B cell (primary cell): ENCODE results near the gene ABHD17B. TPM values are rescaled to one million over a fixed set of nuclear protein-coding genes. Genes with fewer than 3 reads are reported as not detected.

Experiments
- ATAC-seq: fragments of 200-7000 bp; cut with Tn5 transposase; one replicate; pipeline ENCODE4 v1.10.0; 2021; ENCODE audit warnings: low read depth, mild to moderate bottlenecking, moderate number of reproducible peaks, moderate library complexity
- CTCF ChIA-PET: fragments of 350-600 bp; sonication (Branson Sonifier 250); formaldehyde crosslinking; loops from one replicate; lab custom pipeline; 2021; ENCODE audit warnings: antibody characterized with exemption, inconsistent platforms; lab: Charles Lee
- POLR2A ChIA-PET: fragments of 350-600 bp; sonication (Branson Sonifier 250); formaldehyde crosslinking; loops from one replicate; lab custom pipeline; 2021; ENCODE audit warnings: antibody characterized with exemption; lab: Charles Lee
- DNase-seq: peaks from one replicate; pipeline ENCODE4 v3.0.0; 2013
- H2AFZ ChIP-seq: 2 replicates; pipeline ENCODE4 v1.6.1; 2012; ENCODE audit warnings: mild to moderate bottlenecking, low read depth, low read length; ENCODE audit not compliant: insufficient read depth, poor library complexity, severe bottlenecking
- H3K27ac ChIP-seq, 2 donors: 1 replicate in 1 of 2; 2 replicates in 1 of 2; pipeline ENCODE4 v1.5.1; 2012 to 2013; ENCODE audit warnings: low read length in 2 of 2, mild to moderate bottlenecking in 2 of 2, moderate library complexity in 1 of 2
- H3K27me3 ChIP-seq, 4 experiments: fragments of 200-600 bp in 1 of 4; sonication (generic) in 1 of 4; replicated peaks in 1 of 4; 1 replicate in 2 of 4; 2 replicates in 2 of 4; pipeline versions ENCODE4 v1.6.1 to v1.7.0; 2013 to 2016; ENCODE audit warnings: low read length in 3 of 4, mild to moderate bottlenecking in 2 of 4, mixed read lengths in 1 of 4, moderate library complexity in 1 of 4; ENCODE audit not compliant: insufficient read depth in 4 of 4, control insufficient read depth in 3 of 4; ENCODE audit errors: control extremely low read depth in 1 of 4
- H3K36me3 ChIP-seq, 2 experiments: replicated peaks in 1 of 2; 1 replicate in 1 of 2; 2 replicates in 1 of 2; pipeline versions ENCODE4 v1.6.1 to v1.7.1; 2013; ENCODE audit warnings: low read length in 1 of 2; ENCODE audit not compliant: insufficient read depth in 2 of 2, control insufficient read depth in 1 of 2; ENCODE audit errors: control extremely low read depth in 1 of 2, extremely low read depth in 1 of 2
- H3K4me1 ChIP-seq, 2 donors: fragments of 200-600 bp in 1 of 2; sonication (generic) in 1 of 2; 1 replicate in 1 of 2; 2 replicates in 1 of 2; pipeline versions ENCODE4 v1.5.1 to v1.6.1; 2013 to 2017; ENCODE audit warnings: low read length in 2 of 2; ENCODE audit not compliant: control insufficient read depth in 2 of 2, insufficient read depth in 2 of 2
- H3K4me2 ChIP-seq: replicated peaks from 2 replicates; pipeline ENCODE3; 2012; ENCODE audit warnings: mild to moderate bottlenecking, low read depth, low read length; ENCODE audit not compliant: poor library complexity, severe bottlenecking
- H3K4me3 ChIP-seq, 5 experiments: fragments of 200-600 bp in 1 of 5; sonication (generic) in 1 of 5; 1 replicate in 3 of 5; 2 replicates in 2 of 5; pipeline versions ENCODE4 v1.5.1 to v1.7.0; 2011 to 2016; ENCODE audit warnings: low read length in 4 of 5, mild to moderate bottlenecking in 4 of 5, low read depth in 2 of 5, control low read depth in 1 of 5, moderate library complexity in 1 of 5; ENCODE audit not compliant: insufficient read depth in 1 of 5; ENCODE audit errors: control extremely low read depth in 1 of 5, extremely low read depth in 1 of 5
- H3K79me2 ChIP-seq: fragments of 200-600 bp; sonication (generic); one replicate; pipeline ENCODE4 v1.6.0; 2016; ENCODE audit warnings: low read length; ENCODE audit not compliant: control insufficient read depth, insufficient read depth
- H3K9ac ChIP-seq: fragments of 200-600 bp; sonication (generic); 2 replicates; pipeline ENCODE4 v1.6.1; 2017; ENCODE audit warnings: mild to moderate bottlenecking, low read length, moderate library complexity
- H3K9me3 ChIP-seq, 3 donors: one replicate each; pipeline versions ENCODE4 v1.6.1 to v1.7.1; 2013; ENCODE audit warnings: low read length in 2 of 3; ENCODE audit not compliant: control insufficient read depth in 2 of 3, insufficient read depth in 1 of 3; ENCODE audit errors: control extremely low read depth in 1 of 3
- H4K20me1 ChIP-seq: 2 replicates; pipeline ENCODE4 v1.6.0; 2012; ENCODE audit warnings: mild to moderate bottlenecking, low read length; ENCODE audit not compliant: insufficient read depth, control insufficient read depth, poor library complexity, severe bottlenecking
- H3K27ac Mint-ChIP-seq: one replicate; pipeline ENCODE4 v1.8.0; 2021; ENCODE audit warnings: mixed read lengths
- H3K27me3 Mint-ChIP-seq: one replicate; pipeline ENCODE4 v1.8.0; 2021; ENCODE audit warnings: mixed read lengths
- H3K4me1 Mint-ChIP-seq: one replicate; pipeline ENCODE4 v1.8.0; 2021; ENCODE audit warnings: mixed read lengths
- H3K4me3 Mint-ChIP-seq: one replicate; pipeline ENCODE4 v1.8.0; 2021; ENCODE audit warnings: mixed read lengths
- H3K9me3 Mint-ChIP-seq: one replicate; pipeline ENCODE4 v1.8.0; 2022; ENCODE audit warnings: mixed read lengths; ENCODE audit not compliant: insufficient read depth
- EZH2 ChIP-seq: IDR thresholded peaks from 2 replicates; pipeline ENCODE4 v1.6.1; 2012; ENCODE audit warnings: borderline replicate concordance, low read depth, mild to moderate bottlenecking, moderate library complexity, low read length; ENCODE audit not compliant: insufficient read depth, poor library complexity, severe bottlenecking
- WGBS: methylation state at CpG from one replicate; pipeline ENCODE4 v1.1.5; 2013; ENCODE audit warnings: missing lambda C conversion rate; ENCODE audit not compliant: insufficient coverage; 5-methylcytosine and 5-hydroxymethylcytosine counted together
- intact Hi-C: fragments of 100-400 bp; cut with micrococcal nuclease; formaldehyde crosslinking; loops from one replicate; pipeline ENCODE4 v1.10.0; 2022
- polyA plus RNA-seq: library from polyadenylated mRNA; depleted of rRNA; stranded (reverse); fragments of >200 nt; gene quantifications from 2 replicates; pipeline ENCODE4 v1.2.3, GENCODE V29; 2012
- total RNA-seq, 2 donors: library from RNA; stranded (reverse); fragments of 120-200 nt in 1 of 2; gene quantifications; 1 replicate in 1 of 2; 2 replicates in 1 of 2; pipeline versions ENCODE4 v1.2.3 to v1.2.4, GENCODE V29; 2013 to 2022
- TF ChIP-seq, protein P1 (sequence below): fragments of 200-600 bp; IDR thresholded peaks from one replicate; pipeline ENCODE4 v1.8.0; 2022; ENCODE audit warnings: antibody characterized with exemption, mild to moderate bottlenecking

Gene ABHD17B
- total and polyA plus RNA-seq, 2 donors (not counting 1 experiment from before 2014, with no cell fraction given) = 11.3 to 24.4 TPM

DNA sequence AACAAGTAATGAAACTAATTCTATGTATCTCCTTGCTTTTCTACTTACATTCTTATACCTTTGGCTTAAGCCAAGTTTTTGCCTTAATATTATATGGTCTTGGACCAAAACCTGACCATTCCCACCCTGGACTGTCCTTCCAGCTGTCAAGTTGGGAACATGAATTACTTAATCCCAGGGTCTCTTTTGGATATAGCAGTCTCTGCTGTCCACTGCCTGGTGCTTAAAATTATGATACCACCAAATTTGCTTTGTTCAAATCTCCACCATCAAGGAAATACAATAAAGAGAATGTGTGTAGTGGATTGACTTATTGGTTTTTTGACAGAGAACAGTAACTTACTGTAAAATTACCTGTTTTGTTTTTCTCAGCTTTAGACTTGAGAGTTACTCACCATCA is 66.2 kb downstream of the ABHD17B start:
- ATAC-seq = no peak
- Histone ChIP-seq H3K4me1 (no peaks in the 10 kb centered on the region), H2AFZ (no peak overlapping the region), H3K9ac (no peak overlapping the region), H3K4me3 (no peak overlapping the region), H3K27ac (no peak overlapping the region), H3K4me2 (no peak overlapping the region), H3K9me3 (peaks cover 0 to 2% (median 0%) of the 10 kb centered on the region in 3 donors), H3K79me2 (no peaks in the 10 kb centered on the region), H3K36me3 (no peaks in the 10 kb centered on the region), H4K20me1 (no peaks in the 10 kb centered on the region), H3K27me3 (no peaks in the 10 kb centered on the region)
- intact Hi-C loops = no loop called here
- TF ChIP-seq, protein P1, sequence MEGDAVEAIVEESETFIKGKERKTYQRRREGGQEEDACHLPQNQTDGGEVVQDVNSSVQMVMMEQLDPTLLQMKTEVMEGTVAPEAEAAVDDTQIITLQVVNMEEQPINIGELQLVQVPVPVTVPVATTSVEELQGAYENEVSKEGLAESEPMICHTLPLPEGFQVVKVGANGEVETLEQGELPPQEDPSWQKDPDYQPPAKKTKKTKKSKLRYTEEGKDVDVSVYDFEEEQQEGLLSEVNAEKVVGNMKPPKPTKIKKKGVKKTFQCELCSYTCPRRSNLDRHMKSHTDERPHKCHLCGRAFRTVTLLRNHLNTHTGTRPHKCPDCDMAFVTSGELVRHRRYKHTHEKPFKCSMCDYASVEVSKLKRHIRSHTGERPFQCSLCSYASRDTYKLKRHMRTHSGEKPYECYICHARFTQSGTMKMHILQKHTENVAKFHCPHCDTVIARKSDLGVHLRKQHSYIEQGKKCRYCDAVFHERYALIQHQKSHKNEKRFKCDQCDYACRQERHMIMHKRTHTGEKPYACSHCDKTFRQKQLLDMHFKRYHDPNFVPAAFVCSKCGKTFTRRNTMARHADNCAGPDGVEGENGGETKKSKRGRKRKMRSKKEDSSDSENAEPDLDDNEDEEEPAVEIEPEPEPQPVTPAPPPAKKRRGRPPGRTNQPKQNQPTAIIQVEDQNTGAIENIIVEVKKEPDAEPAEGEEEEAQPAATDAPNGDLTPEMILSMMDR = no peak
- TF ChIP-seq EZH2 = no peak
- ChIA-PET CTCF (interaction anchor here (0.7 to 1.5 kb wide), 2 partner anchors 15 to 19 kb away, joined by 3 read pairs; no protein-coding TSS in a partner anchor), POLR2A (no interaction called here)
- Mint-ChIP-seq H3K27me3 (no peaks in the 10 kb centered on the region), H3K4me3 (no peak overlapping the region), H3K27ac (no peak overlapping the region), H3K4me1 (no peaks in the 10 kb centered on the region), H3K9me3 (no peaks in the 10 kb centered on the region)
- no peak for DNase-seq

- Mint-ChIP-seq H3K27ac (no peak overlapping the region), H3K4me1 (no peaks in the 10 kb centered on the region), H3K9me3 (peaks cover 6% of the 10 kb centered on the region), H3K27me3 (no peaks in the 10 kb centered on the region), H3K4me3 (no peak overlapping the region)
- ChIA-PET CTCF (no interaction called here), POLR2A (no interaction called here)
- H4K20me1 ChIP-seq = no peaks in the 10 kb centered on the region
- no peak overlapping the region for H2AFZ ChIP-seq
- no peak for TF ChIP-seq EZH2
- TF ChIP-seq, protein P1 = no peak
- intact Hi-C loops = no loop called here
- no peaks in the 10 kb centered on the region for H3K36me3 ChIP-seq
- H3K9me3 ChIP-seq = peaks cover 0 to 4% (median 0%) of the 10 kb centered on the region in 3 donors
- H3K4me2 ChIP-seq = no peak overlapping the region
- no peak overlapping the region for H3K4me3 ChIP-seq
- DNase-seq = no peak
- no peaks in the 10 kb centered on the region for H3K79me2 ChIP-seq
- no peak for ATAC-seq
- WGBS = 100% methylated on average over 4 of the region's 5 CpGs
- H3K9ac ChIP-seq = no peak overlapping the region
- no peak overlapping the region for H3K27ac ChIP-seq
- H3K27me3 ChIP-seq = no peaks in the 10 kb centered on the region
- H3K4me1 ChIP-seq = no peaks in the 10 kb centered on the region
These were observed 71.3 kb downstream of the ABHD17B start for GRCh38 chr9:71839668-71840067.
